GM19351 (cell line): ENCODE data around the gene PPTC7.
A peak's percentile ranks its signal among the peaks of the same experiment; 100 is the strongest.
"Not testable (repeated sequence)": the region's sequence is repeated elsewhere in the genome, so short reads cannot be mapped to it uniquely, and the experiment has no call there.

Source experiments
- ATAC-seq: cut with Tn5 transposase; IDR thresholded peaks from one replicate; pipeline ENCODE4 v1.9.1; 2021; ENCODE audit warnings: mild to moderate bottlenecking, moderate library complexity; ENCODE audit not compliant: unreplicated experiment

The PPTC7 gene

GRCh38 chr12:110562386-110562785, 20.7 kb downstream of the PPTC7 start:
- peak; percentile 62 for ATAC-seq

- ATAC-seq, result no peak
Observed at GRCh38 chr12:110561471-110562201, 21.5 kb downstream of the PPTC7 start.

DNA sequence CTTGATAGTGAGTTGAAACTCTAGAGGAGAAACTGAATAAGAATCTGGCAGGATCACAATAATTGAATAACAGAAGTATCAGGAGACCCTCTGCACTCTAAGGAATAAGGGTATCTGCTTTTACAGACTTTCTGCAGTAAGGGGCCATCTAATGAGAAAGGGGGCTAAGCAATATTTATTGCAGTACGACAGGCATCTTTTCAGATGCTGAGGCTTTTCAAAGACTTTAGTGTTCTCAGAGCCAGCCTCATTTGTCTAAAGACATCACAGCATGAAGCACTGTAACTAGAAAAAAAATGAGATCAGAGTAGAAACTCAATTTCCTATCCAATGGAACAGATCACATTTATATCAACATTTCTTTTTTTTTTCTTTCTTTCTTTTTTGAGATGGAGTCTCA, 22.2 kb downstream of the PPTC7 start:
- no peak for ATAC-seq

- ATAC-seq, result no peak
Observed at GRCh38 chr12:110560048-110560447, 23.1 kb downstream of the PPTC7 start.

DNA sequence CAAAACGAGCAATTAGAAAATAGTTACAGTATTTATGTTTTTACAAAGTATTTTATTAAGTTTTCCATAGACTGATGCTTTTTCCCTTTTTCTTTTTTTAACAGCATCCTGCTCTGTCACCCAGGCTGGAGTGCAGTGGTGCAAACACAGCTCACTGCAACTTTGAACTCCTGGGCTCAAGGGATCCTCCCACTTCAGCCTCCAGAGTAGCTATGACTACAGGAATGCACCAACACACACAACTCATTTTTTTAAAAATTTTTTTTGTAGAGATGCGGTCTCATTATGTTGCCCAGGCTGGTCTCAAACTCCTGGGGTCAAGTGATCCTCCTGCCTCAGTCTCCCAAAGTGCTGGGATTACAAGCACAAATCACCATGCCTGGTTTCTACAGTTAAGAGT, 24.2 kb downstream of the PPTC7 start:
- ATAC-seq, result not testable (repeated sequence)

GRCh38 chr12:110557300-110557699, 25.8 kb downstream of the PPTC7 start:
- ATAC-seq, result no peak

- no peak for ATAC-seq
Observed at GRCh38 chr12:110556705-110557104, 26.4 kb downstream of the PPTC7 start.

DNA sequence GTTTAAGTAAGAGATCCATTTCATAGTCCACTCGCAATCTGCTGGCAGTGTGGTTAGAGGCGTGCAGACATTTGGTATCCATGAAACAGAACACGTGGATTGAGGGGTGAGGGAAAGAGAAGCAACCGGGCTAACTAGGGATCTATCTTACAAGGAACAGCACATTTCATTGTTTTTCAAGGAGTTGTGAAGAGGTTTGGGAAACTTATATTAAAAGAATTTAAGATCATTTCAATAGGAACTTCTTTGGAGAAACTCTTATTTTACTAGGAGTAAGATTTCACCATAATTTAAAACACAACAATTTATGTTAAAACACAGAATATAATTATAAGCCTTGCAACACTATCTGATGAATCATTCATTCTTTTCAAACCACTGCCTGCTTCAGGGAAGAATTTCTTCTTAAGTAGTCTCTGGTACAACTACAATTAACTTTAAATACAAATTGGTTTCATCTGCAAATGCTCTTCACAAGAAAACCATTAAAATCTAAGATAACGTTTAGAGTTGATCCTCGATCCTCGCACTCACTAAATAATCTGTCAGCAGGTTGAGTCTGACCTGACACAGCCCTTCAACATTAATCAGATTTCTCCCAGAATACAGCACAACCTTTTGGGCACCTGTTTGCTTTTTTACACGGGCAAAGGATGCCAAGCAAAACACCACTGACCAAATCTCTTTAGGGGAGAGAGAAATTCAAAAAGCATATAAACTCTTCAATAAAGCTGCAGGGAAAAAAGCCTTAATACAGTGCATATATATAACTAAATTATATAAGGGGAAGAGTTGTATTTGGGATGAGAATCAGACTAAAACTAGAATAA, 27.3 kb downstream of the PPTC7 start:
- ATAC-seq, result no peak

DNA sequence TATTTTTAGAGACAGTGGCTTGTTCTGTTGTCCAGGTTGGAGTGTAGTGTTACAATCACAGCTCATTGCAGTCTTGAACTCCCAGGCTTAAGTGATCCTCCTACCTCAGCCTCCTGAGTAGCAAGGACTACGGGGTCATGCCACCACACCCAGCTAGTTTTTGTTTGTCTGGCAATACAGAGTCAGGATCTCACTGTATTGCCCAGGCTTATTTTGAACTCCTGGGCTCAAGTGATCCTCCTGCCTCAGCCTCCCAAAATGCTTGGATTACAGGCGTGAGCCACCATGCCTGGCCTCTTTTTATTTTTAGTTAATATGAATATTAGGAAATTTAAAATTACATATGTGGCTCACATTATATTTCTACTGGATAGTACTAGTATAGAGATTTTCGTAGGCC, 28.9 kb downstream of the PPTC7 start:
- no peak for ATAC-seq

DNA sequence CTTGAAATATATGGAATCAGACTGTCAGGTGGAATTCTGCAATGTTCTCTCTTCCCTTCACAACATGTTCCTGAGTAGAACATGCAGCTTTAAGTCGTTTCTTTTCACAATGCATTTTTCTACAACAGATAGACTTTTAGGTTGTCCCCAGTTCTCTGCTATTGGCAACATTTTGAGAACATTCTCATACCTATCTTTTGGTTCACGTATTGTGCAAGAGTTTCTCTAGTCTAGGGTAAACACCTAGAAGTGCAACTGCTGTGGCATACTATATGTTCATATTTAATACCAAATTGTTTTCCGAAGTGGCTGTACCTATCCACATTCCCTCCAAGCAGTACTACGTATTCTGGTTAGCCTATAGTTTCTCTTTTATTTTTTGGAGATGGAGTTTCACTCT, 32.1 kb downstream of the PPTC7 start:
- ATAC-seq, result no peak

- ATAC-seq, result no peak
Observed at GRCh38 chr12:110549716-110550115, 33.4 kb downstream of the PPTC7 start.

DNA sequence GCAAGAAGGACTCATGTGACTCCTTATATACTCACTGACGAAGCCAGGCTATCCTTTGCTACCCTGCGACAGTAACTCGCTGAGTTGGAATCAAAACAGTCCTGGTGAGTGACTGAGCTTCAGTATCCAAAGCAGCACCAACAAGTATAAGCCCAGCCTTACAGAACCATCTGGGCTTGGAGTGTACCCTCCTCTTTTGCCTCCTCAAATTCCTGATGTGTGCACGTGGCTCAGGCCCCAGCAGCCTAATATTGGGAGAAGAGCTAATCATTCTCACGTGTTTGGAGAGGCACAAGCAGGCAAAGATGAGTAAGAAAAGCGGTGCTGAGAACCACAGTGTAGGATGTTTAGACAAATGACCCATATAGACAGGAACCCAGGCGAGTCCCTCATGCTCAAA, 34.4 kb downstream of the PPTC7 start:
- ATAC-seq, result no peak

- no peak for ATAC-seq
Observed at GRCh38 chr12:110547090-110547489, 36.0 kb downstream of the PPTC7 start.

DNA sequence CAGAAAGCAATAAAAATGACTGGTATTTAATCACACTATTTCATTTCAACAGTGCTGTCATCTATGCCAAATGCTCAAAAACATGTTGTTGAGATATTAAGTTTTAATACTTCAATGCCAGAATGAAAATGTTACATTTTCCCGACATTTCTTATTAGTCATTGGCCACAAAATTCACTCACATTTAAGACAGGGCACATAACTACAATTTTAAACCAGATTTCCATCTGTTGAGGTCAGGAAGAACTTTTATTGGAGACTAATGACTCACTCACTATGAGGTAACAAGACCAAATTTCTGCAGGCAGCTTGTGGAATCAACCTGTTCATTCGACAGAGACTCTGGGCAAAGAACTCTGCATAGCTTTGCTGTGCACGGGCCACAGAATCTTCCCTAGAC, 36.8 kb downstream of the PPTC7 start:
- no peak for ATAC-seq

DNA sequence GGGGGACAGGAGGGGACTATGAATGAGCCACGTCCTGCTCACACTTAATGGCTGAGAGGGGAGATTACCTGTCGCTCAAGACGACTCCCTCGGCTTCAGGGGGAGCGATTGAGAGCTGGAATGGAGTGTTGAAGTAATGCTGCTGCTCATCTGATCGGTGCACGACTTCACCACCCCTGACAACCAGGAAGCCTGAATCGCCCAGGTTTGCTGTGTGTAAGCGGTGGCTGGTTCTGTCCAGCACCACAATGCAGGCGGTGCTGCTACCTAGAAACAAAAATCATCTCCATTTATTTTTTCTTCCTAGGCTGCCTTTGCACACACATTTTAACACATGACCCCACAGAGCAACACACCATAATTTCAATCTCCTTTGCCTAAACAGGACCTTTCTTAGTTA, 37.3 kb downstream of the PPTC7 start:
- ATAC-seq, result no peak

DNA sequence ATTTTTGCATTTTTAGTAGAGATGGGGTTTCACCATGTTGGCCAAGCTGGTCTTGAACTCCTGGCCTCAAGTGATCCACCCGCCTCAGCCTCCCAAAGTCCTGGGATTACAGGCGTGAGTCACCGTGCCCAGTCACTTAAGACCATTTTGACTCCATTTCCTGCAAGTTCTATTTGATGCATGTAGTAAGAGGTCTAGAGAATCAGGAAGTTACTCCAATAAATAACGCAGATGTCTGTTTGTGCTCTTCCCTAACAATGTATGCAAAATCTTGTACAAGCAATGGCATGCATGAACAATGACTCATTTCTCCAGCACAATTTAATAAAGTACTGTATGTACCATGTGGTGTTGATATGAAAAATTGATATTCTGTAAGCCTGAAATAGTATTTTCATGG, 37.9 kb downstream of the PPTC7 start:
- not testable (repeated sequence) for ATAC-seq

- no peak for ATAC-seq
Observed at GRCh38 chr12:110543965-110544364, 39.2 kb downstream of the PPTC7 start.

DNA sequence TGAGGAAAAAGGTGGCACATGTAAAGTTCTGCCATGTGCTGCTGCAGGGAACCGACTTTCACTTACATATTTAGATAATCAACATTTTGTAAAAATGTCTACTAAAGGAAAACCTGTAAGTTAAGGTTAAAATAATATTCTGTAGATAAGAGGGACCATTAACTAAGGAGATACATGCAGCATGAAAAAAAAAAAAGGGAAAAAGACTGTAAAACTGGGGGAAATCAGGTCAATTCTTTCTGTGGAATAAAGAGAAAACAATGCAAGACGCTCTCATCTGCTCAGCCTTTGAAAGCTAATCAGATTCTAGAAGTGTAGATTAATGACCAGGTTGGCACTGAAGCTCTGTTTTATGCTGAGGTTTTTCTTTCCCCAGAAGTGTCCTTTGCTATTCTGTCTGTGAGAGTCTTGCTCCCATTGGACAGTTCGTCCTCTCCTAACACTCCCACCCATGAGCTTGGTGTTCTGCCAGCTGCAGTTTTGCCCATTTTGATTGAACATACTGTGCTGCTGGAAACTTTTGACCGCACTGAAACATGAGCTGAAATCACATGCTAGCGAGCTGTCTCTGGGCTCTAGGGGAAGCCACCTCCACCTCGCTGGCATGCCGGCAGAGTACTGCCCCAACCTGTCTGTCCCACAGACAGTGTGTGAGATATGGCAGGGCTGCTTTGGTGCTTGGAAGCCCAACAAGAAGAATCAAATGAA, 39.7 kb downstream of the PPTC7 start:
- ATAC-seq, result no peak

DNA sequence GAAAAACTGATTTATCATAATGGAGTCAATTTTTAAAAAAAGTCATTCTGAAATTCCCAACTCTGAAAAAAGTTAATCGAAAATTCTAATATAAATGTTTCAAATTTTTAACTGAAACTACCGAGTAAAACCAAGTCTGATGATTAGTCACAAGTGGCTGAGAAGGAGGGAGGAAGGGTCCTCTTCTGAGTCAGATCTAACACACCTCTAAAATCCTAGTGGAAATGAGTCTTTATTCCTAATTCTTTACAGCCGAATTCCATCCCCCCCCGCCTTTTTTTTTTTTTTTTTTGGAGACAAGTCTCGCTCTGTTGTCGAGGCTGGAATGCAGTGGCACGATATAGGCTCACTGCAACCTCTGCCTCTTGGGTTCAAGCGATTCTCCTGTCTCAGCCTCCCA, 43.1 kb downstream of the PPTC7 start:
- no peak for ATAC-seq

DNA sequence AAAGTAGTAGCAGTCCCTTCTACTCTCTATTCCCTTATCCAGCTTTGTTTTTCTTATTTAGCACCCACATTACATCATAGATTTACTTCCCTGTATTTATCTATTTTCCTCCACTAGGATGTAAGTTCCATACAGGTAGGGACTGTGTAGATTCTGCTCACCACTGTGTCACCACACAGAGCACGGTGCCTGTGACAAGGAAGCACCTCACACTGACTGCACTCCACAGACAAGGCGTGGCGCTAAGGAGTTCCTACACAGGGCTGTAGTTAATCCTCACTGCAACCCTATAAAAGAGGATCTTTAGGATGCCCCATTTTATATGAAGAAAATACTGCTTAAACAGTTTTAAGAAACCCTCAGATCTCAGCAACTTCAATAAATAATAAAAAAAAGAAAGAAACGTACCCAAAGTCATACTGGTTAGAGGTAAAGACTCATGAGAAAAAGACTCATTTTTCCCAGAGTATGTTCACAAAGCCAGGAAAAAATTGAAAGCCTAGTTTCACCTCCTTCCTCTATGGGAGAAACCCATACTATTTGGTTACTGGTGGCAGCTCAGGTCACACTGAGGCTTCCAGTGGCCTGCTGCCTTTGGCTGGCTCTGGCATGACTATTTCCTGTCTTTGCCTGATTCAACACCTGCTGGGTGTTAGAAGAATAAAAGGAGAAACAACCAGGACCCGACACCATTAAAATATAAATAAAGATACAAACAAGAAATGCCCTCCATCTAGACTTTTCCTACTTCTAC, 44.1 kb downstream of the PPTC7 start:
- no peak for ATAC-seq
